Keratinocyte (primary cell): ENCODE data around the gene PIAS1. TPM values are rescaled to one million over a fixed set of nuclear protein-coding genes. Genes with fewer than 3 reads are reported as not detected.

Source experiments
- DNase-seq: peaks from one replicate; pipeline ENCODE4 v3.0.0-alpha.2; 2011; ENCODE audit warnings: low read depth, missing footprints, low spot score
- FAIRE-seq: peaks from 2 replicates; lab custom pipeline; 2011; peaks lifted over from hg19 to GRCh38; lab: Jason Lieb, UNC
- H2AFZ ChIP-seq: 2 replicates; pipeline ENCODE4 v1.6.0; 2012; ENCODE audit warnings: low read length, control low read depth, inconsistent platforms; ENCODE audit not compliant: control insufficient read depth
- H3K27ac ChIP-seq: 2 replicates; pipeline ENCODE4 v1.5.1; 2011; ENCODE audit warnings: low read length; ENCODE audit not compliant: control insufficient read depth, insufficient read depth
- H3K27me3 ChIP-seq: 3 replicates; pipeline ENCODE4 v1.6.0; 2011; ENCODE audit warnings: low read length; ENCODE audit not compliant: control insufficient read depth, insufficient read depth; ENCODE audit errors: extremely low read depth
- H3K36me3 ChIP-seq, 2 experiments: 2 replicates in 1 of 2; 3 replicates in 1 of 2; pipeline ENCODE4 v1.5.1; 2011; ENCODE audit warnings: low read length in 2 of 2, mild to moderate bottlenecking in 1 of 2; ENCODE audit not compliant: control insufficient read depth in 2 of 2, insufficient read depth in 2 of 2; ENCODE audit errors: extremely low read depth in 1 of 2
- H3K4me1 ChIP-seq: 3 replicates; pipeline ENCODE4 v1.5.1; 2011; ENCODE audit warnings: low read length; ENCODE audit not compliant: control insufficient read depth, insufficient read depth; ENCODE audit errors: extremely low read depth
- H3K4me2 ChIP-seq: 3 replicates; pipeline ENCODE4 v1.6.0; 2011; ENCODE audit warnings: low read depth, low read length; ENCODE audit not compliant: control insufficient read depth, insufficient read depth; ENCODE audit errors: extremely low read depth
- H3K4me3 ChIP-seq, 3 experiments: fragments of 200-600 bp in 1 of 3; sonication (generic) in 1 of 3; 2 replicates in 2 of 3; 3 replicates in 1 of 3; pipeline ENCODE4 v1.5.1; 2011 to 2016; ENCODE audit warnings: low read length in 3 of 3, mild to moderate bottlenecking in 3 of 3, control low read depth in 2 of 3, inconsistent platforms in 1 of 3, low read depth in 1 of 3, mixed read lengths in 1 of 3, mixed run types in 1 of 3, moderate library complexity in 1 of 3; ENCODE audit not compliant: control insufficient read depth in 2 of 3, insufficient read depth in 2 of 3; ENCODE audit errors: extremely low read depth in 1 of 3
- H3K79me2 ChIP-seq: 2 replicates; pipeline ENCODE4 v1.6.0; 2012; ENCODE audit warnings: low read length; ENCODE audit not compliant: control insufficient read depth, insufficient read depth
- H3K9ac ChIP-seq: 3 replicates; pipeline ENCODE4 v1.6.0; 2011; ENCODE audit warnings: low read length; ENCODE audit not compliant: control insufficient read depth, insufficient read depth; ENCODE audit errors: extremely low read depth
- H3K9me1 ChIP-seq: 3 replicates; pipeline ENCODE4 v1.6.0; 2011; ENCODE audit warnings: low read length; ENCODE audit not compliant: control insufficient read depth, insufficient read depth; ENCODE audit errors: extremely low read depth
- H3K9me3 ChIP-seq: 2 replicates; pipeline ENCODE4 v1.5.1; 2012; ENCODE audit warnings: low read depth, low read length; ENCODE audit not compliant: control insufficient read depth
- H4K20me1 ChIP-seq: 3 replicates; pipeline ENCODE4 v1.6.0; 2011; ENCODE audit warnings: low read length; ENCODE audit not compliant: control insufficient read depth, insufficient read depth; ENCODE audit errors: extremely low read depth
- EZH2 ChIP-seq: IDR thresholded peaks from one replicate; pipeline ENCODE4 v1.6.1; 2012; ENCODE audit warnings: inconsistent platforms, mild to moderate bottlenecking, low read length, moderate library complexity
- dilution Hi-C: fragments of 300-500 bp; cut with MboI; formaldehyde crosslinking; loops from one replicate; pipeline ENCODE4 v1.7.0; 2020; ENCODE audit warnings: low sequenced_read_pairs; ENCODE audit not compliant: extremely low pct_ligation_motif_present
- polyA plus RNA-seq, 5 experiments: library from polyadenylated mRNA; depleted of rRNA in 3 of 5; stranded (reverse) in 3 of 5; stranded (forward) in 1 of 5; unstranded in 1 of 5; fragments of >200 nt; gene quantifications; 1 replicate in 1 of 5; 2 replicates in 3 of 5; 3 replicates in 1 of 5; pipeline versions ENCODE4 v1.2.1 to v1.2.3, GENCODE V29; 2011 to 2012; ENCODE audit warnings: missing spikeins in 2 of 5, low read depth in 1 of 5, low replicate concordance in 1 of 5
- TF ChIP-seq, protein P1 (sequence below), 3 experiments: IDR thresholded peaks in 1 of 3; conservative IDR thresholded peaks in 1 of 3; optimal IDR thresholded peaks in 1 of 3; 2 replicates in 2 of 3; 3 replicates in 1 of 3; pipeline versions ENCODE3 to v1.5.1; 2011; ENCODE audit warnings: low read length in 3 of 3, mild to moderate bottlenecking in 3 of 3, moderate library complexity in 2 of 3, control low read depth in 1 of 3, inconsistent platforms in 1 of 3; ENCODE audit not compliant: insufficient read depth in 2 of 3; ENCODE audit errors: extremely low read depth in 1 of 3

Gene PIAS1
- polyA plus RNA-seq, 1 donor (not counting 4 experiments of a cell fraction or from before 2014, with no cell fraction given): 58.2 TPM

DNA sequence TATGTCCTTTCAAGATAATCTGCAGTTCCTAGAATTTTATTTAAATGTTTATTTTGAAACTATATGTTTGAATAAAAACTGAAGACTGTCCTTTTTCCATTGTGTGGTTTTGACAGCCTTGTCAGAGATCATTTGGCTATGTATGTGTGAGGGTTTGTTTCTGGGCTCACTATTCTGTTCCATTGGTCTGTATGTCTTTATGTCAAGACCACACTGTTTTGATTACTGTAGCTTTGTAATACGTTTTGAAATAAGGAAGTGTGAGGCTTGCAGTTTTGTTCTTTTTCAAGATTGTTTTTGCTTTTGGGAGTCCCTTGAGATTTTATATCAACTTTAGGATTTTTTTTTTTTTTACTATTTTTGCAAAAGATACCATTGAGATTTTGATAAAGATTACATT is 42.0 kb downstream of the PIAS1 start:
- Histone ChIP-seq H3K27me3 (no peaks in the 10 kb centered on the region), H3K4me2 (no peak overlapping the region), H3K79me2 (peaks cover 72% of the 10 kb centered on the region), H4K20me1 (no peaks in the 10 kb centered on the region), H3K4me3 (no peak overlapping the region), H3K9me3 (peaks cover 3% of the 10 kb centered on the region), H3K4me1 (no peaks in the 10 kb centered on the region), H3K9me1 (no peaks in the 10 kb centered on the region), H3K36me3 (no peaks in the 10 kb centered on the region), H3K9ac (no peak overlapping the region), H3K27ac (no peak overlapping the region), H2AFZ (no peak overlapping the region)
- dilution Hi-C loops: no loop called here
- DNase-seq (no peak), FAIRE-seq (no peak)
- TF ChIP-seq, protein P1, sequence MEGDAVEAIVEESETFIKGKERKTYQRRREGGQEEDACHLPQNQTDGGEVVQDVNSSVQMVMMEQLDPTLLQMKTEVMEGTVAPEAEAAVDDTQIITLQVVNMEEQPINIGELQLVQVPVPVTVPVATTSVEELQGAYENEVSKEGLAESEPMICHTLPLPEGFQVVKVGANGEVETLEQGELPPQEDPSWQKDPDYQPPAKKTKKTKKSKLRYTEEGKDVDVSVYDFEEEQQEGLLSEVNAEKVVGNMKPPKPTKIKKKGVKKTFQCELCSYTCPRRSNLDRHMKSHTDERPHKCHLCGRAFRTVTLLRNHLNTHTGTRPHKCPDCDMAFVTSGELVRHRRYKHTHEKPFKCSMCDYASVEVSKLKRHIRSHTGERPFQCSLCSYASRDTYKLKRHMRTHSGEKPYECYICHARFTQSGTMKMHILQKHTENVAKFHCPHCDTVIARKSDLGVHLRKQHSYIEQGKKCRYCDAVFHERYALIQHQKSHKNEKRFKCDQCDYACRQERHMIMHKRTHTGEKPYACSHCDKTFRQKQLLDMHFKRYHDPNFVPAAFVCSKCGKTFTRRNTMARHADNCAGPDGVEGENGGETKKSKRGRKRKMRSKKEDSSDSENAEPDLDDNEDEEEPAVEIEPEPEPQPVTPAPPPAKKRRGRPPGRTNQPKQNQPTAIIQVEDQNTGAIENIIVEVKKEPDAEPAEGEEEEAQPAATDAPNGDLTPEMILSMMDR (optimal IDR thresholded peaks at IDR 0.05 in 1 of 3, IDR thresholded peaks at IDR 0.05 in 1 of 3, conservative IDR thresholded peaks at IDR 0.05 in 1 of 3; ENCODE audit: extremely low read depth in 1 of 3, insufficient read depth in 2 of 3, low read length in 3 of 3): no peak
- no peak for TF ChIP-seq EZH2

GRCh38 chr15:68097029-68097428 is 42.9 kb downstream of the PIAS1 start:
- Histone ChIP-seq H3K9ac (no peak overlapping the region), H3K4me3 (no peak overlapping the region), H3K27ac (no peak overlapping the region), H2AFZ (no peak overlapping the region), H3K79me2 (peaks cover 71% of the 10 kb centered on the region), H3K4me2 (no peak overlapping the region), H3K36me3 (no peaks in the 10 kb centered on the region), H3K9me3 (peaks cover 3% of the 10 kb centered on the region), H3K9me1 (no peaks in the 10 kb centered on the region), H4K20me1 (no peaks in the 10 kb centered on the region), H3K27me3 (no peaks in the 10 kb centered on the region), H3K4me1 (no peaks in the 10 kb centered on the region)
- no peak for DNase-seq
- TF ChIP-seq, protein P1 (optimal IDR thresholded peaks at IDR 0.05 in 1 of 3, IDR thresholded peaks at IDR 0.05 in 1 of 3, conservative IDR thresholded peaks at IDR 0.05 in 1 of 3; ENCODE audit: extremely low read depth in 1 of 3, insufficient read depth in 2 of 3, low read length in 3 of 3): no peak
- no peak for TF ChIP-seq EZH2
- dilution Hi-C loops: no loop called here
- peak; percentile 48 for FAIRE-seq
